Stimulated activated naive CD8-positive, alpha-beta T cell treated with anti-CD3 and anti-CD28 coated beads, Interleukin-15, Interleukin-2, amounts not matched to agents 100 ng/mL and 50 ng/mL, for 24 hours (primary cell): ENCODE results near the gene NFATC3.

ENCODE experiments used
- H3K27ac Mint-ChIP-seq: one replicate; pipeline ENCODE4 v1.8.0; 2021; ENCODE audit warnings: mild to moderate bottlenecking, mixed read lengths
- H3K27me3 Mint-ChIP-seq: one replicate; pipeline ENCODE4 v1.8.0; 2021; ENCODE audit warnings: mixed read lengths
- H3K36me3 Mint-ChIP-seq: one replicate; pipeline ENCODE4 v1.8.0; 2021; ENCODE audit warnings: low read depth, mixed read lengths
- H3K4me1 Mint-ChIP-seq: one replicate; pipeline ENCODE4 v1.8.0; 2021; ENCODE audit warnings: low read depth, mixed read lengths
- H3K4me3 Mint-ChIP-seq: one replicate; pipeline ENCODE4 v1.8.0; 2021; ENCODE audit warnings: mild to moderate bottlenecking, mixed read lengths
- H3K9me3 Mint-ChIP-seq: one replicate; pipeline ENCODE4 v1.8.0; 2021; ENCODE audit warnings: mixed read lengths

NFATC3 gene

GRCh38 chr16:68274441-68274840 is 189.3 kb downstream of the NFATC3 start:
- peaks cover 44% of the 10 kb centered on the region for H3K36me3 Mint-ChIP-seq
- no peak overlapping the region for H3K4me3 Mint-ChIP-seq
- H3K27me3 Mint-ChIP-seq, result no peaks in the 10 kb centered on the region
- peaks cover 79% of the 10 kb centered on the region for H3K4me1 Mint-ChIP-seq
- peak overlapping the region; percentile 59 for H3K27ac Mint-ChIP-seq
- no peaks in the 10 kb centered on the region for H3K9me3 Mint-ChIP-seq

DNA sequence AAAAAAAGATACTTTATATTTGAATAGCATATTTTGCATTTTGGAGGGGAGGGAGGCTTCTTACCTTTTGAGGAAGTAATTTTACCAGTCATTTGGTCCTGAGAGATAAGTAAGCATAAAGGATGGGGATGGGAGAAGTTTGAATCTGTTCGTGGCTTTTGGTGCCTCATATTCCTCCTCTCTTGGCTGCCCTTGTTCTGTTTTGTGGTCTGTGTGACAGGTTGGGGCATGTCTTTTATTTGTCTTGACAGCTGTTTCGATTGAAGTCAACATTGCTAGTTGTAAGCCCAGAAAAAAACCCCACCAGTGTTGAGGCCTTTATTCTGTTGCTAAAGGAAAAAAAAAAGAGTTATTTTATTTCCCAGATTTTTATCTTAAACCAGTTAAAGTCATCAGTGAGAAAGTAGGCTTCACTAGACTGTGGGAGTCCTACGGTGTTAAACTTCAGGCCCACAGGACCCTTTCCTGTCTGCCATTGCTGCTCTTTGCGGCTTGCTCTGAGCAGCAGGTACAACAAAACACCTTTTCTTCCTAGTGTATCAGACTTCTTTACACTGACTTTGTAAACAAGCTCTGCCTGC is 190.5 kb downstream of the NFATC3 start:
- H3K9me3 Mint-ChIP-seq, result no peaks in the 10 kb centered on the region
- H3K27ac Mint-ChIP-seq, result peak overlapping the region; percentile 83
- no peaks in the 10 kb centered on the region for H3K27me3 Mint-ChIP-seq
- H3K36me3 Mint-ChIP-seq, result peaks cover 50% of the 10 kb centered on the region
- H3K4me3 Mint-ChIP-seq, result peak overlapping the region; percentile 11
- peaks cover 77% of the 10 kb centered on the region for H3K4me1 Mint-ChIP-seq

DNA sequence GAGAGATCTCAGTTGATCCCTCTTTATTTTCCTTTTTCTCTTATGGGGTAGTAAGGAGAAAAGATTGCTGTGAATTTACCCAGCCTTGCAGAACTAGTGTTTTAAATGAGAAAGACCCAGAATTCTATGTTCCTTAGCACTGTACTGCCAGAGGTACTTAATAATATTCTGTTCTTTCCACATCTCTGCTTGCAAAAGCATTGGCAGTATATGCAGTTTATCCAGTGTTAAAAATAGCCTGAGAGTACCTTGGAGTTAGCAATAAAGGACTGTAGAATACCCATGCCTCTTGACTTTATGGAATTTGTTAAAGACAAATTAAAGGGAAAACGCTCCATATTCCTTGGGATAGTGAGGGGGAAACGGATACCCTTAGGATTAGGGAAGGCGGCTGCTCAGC is 191.1 kb downstream of the NFATC3 start:
- Mint-ChIP-seq H3K36me3 (peaks cover 51% of the 10 kb centered on the region), H3K9me3 (no peaks in the 10 kb centered on the region), H3K27ac (peak overlapping the region; percentile 83), H3K27me3 (no peaks in the 10 kb centered on the region), H3K4me3 (peak overlapping the region; percentile 11), H3K4me1 (peaks cover 77% of the 10 kb centered on the region)
